Stimulated activated naive CD4-positive, alpha-beta T cell treated with Interleukin-2 at 50 U/mL for 16 hours (primary cell): ENCODE measurements around the gene LPCAT1.

Source experiments
- DNase-seq: peaks from one replicate; lab custom pipeline; 2025; lab: John Stamatoyannopoulos, UW

LPCAT1 gene

GRCh38 chr5:1554410-1554967 lies 30.7 kb upstream of the LPCAT1 start:
- DNase-seq: no peak

GRCh38 chr5:1553539-1554409 lies 30.0 kb upstream of the LPCAT1 start:
- no peak for DNase-seq

GRCh38 chr5:1552521-1553255 lies 28.9 kb upstream of the LPCAT1 start:
- no peak for DNase-seq

GRCh38 chr5:1551426-1552301 lies 27.9 kb upstream of the LPCAT1 start:
- no peak for DNase-seq

GRCh38 chr5:1550287-1551076 lies 26.7 kb upstream of the LPCAT1 start:
- DNase-seq: no peak

GRCh38 chr5:1549475-1550030 lies 25.8 kb upstream of the LPCAT1 start:
- no peak for DNase-seq

- DNase-seq: no peak
These were observed 25.1 kb upstream of the LPCAT1 start for GRCh38 chr5:1548702-1549474.

GRCh38 chr5:1547655-1548054 lies 23.9 kb upstream of the LPCAT1 start:
- DNase-seq: no peak

GRCh38 chr5:1547236-1547635 lies 23.5 kb upstream of the LPCAT1 start:
- no peak for DNase-seq

GRCh38 chr5:1546556-1546955 lies 22.8 kb upstream of the LPCAT1 start:
- DNase-seq: no peak

- DNase-seq: no peak
These were observed 22.1 kb upstream of the LPCAT1 start for GRCh38 chr5:1545805-1546355.

GRCh38 chr5:1545126-1545804 lies 21.5 kb upstream of the LPCAT1 start:
- DNase-seq: no peak

- no peak for DNase-seq
These were observed 20.7 kb upstream of the LPCAT1 start for GRCh38 chr5:1544294-1544961.

- DNase-seq: no peak
These were observed 19.9 kb upstream of the LPCAT1 start for GRCh38 chr5:1543398-1544293.

GRCh38 chr5:1542781-1543180 lies 19.0 kb upstream of the LPCAT1 start:
- no peak for DNase-seq

GRCh38 chr5:1541702-1542400 lies 18.1 kb upstream of the LPCAT1 start:
- DNase-seq: no peak
